ENCODE data around the gene TMEM63A.

- TF ChIP-seq CTCF (IDR thresholded peaks at IDR 0.05; ENCODE audit: low read length) (no peak), EZH2 (IDR thresholded peaks at IDR 0.05; ENCODE audit: borderline replicate concordance, low read length) (no peak)
These were observed 35.4 kb upstream of the TMEM63A start for GRCh38 chr1:225917536-225917935.

Measured in OCI-LY1 (cell line).